Lung (tissue), 12 donors: ENCODE measurements around the gene CIBAR2. TPM values are rescaled to one million over a fixed set of nuclear protein-coding genes. Genes with fewer than 3 reads are reported as not detected.

ENCODE experiments used
- ATAC-seq: fragments of 200-7000 bp; cut with Tn5 transposase; one replicate; pipeline ENCODE4 v1.9.1; 2020; ENCODE audit warnings: moderate number of reproducible peaks; ENCODE audit not compliant: insufficient read depth, low FRiP score
- DNase-seq, 3 donors: peaks; one replicate each; pipeline ENCODE4 v3.0.0-alpha.2; 2013 to 2017
- H3K27ac ChIP-seq, 2 donors: one replicate each; pipeline ENCODE4 v1.5.1; 2013; ENCODE audit warnings: mild to moderate bottlenecking in 2 of 2, moderate library complexity in 2 of 2, control low read depth in 1 of 2, inconsistent platforms in 1 of 2, low read depth in 1 of 2, low read length in 1 of 2
- H3K27me3 ChIP-seq, 3 donors: one replicate each; pipeline ENCODE4 v1.5.1; 2013; ENCODE audit warnings: low read length in 2 of 3; ENCODE audit not compliant: control insufficient read depth in 3 of 3, insufficient read depth in 3 of 3
- H3K36me3 ChIP-seq, 4 donors: one replicate each; pipeline ENCODE4 v1.5.1; 2013; ENCODE audit warnings: low read length in 4 of 4, mild to moderate bottlenecking in 1 of 4, moderate library complexity in 1 of 4; ENCODE audit not compliant: control insufficient read depth in 4 of 4, insufficient read depth in 4 of 4
- H3K4me1 ChIP-seq, 5 donors: one replicate each; pipeline ENCODE4 v1.5.1; 2013; ENCODE audit warnings: low read length in 5 of 5, mild to moderate bottlenecking in 2 of 5, moderate library complexity in 1 of 5; ENCODE audit not compliant: control insufficient read depth in 5 of 5, insufficient read depth in 5 of 5
- H3K4me3 ChIP-seq: one replicate; pipeline ENCODE4 v1.5.1; 2013; ENCODE audit warnings: mild to moderate bottlenecking, control low read depth, moderate library complexity
- H3K9ac ChIP-seq, 2 donors: one replicate each; pipeline ENCODE4 v1.5.1; 2013; ENCODE audit warnings: low read length in 2 of 2, control low read depth in 1 of 2; ENCODE audit not compliant: insufficient read depth in 1 of 2
- H3K9me3 ChIP-seq, 4 donors: one replicate each; pipeline ENCODE4 v1.5.1; 2013; ENCODE audit warnings: low read length in 3 of 4, mild to moderate bottlenecking in 1 of 4, moderate library complexity in 1 of 4; ENCODE audit not compliant: control insufficient read depth in 4 of 4, insufficient read depth in 3 of 4
- WGBS, 2 donors: extraction: QIAGEN DNeasy Blood & Tissue Kit; methylation state at CpG; one replicate each; pipeline ENCODE4 v1.1.7; 2013; 5-methylcytosine and 5-hydroxymethylcytosine counted together
- polyA plus RNA-seq, 2 donors: library from polyadenylated mRNA; stranded (reverse); fragments of 200-250 nt; gene quantifications; one replicate each; pipeline ENCODE4 v1.2.1, GENCODE V29; 2013
- total RNA-seq, 2 donors: library from RNA; depleted of rRNA in 1 of 2; stranded (reverse); fragments of >200 nt in 1 of 2; gene quantifications; one replicate each; pipeline ENCODE4 v1.2.1, GENCODE V29; 2014 to 2021
- TF ChIP-seq, protein P1 (sequence below): IDR thresholded peaks from 2 replicates; pipeline ENCODE4 v1.5.1; 2012; ENCODE audit warnings: mild to moderate bottlenecking; ENCODE audit errors: control extremely low read depth, extremely low read depth
- donor health status: control.
- donor health status: control.
- donor health status: Bipolar disorder and iron deficiency.
- donor health status: healthy.
- donor health status: DM: yes; HTN: yes; CAD: no.

CIBAR2 gene
- total and polyA plus RNA-seq, 4 donors = 11.8 to 49.0 (median 18.9) TPM

GRCh38 chr16:85090873-85091521, 21.3 kb downstream of the CIBAR2 start:
- ATAC-seq = no peak
- TF ChIP-seq, protein P1, sequence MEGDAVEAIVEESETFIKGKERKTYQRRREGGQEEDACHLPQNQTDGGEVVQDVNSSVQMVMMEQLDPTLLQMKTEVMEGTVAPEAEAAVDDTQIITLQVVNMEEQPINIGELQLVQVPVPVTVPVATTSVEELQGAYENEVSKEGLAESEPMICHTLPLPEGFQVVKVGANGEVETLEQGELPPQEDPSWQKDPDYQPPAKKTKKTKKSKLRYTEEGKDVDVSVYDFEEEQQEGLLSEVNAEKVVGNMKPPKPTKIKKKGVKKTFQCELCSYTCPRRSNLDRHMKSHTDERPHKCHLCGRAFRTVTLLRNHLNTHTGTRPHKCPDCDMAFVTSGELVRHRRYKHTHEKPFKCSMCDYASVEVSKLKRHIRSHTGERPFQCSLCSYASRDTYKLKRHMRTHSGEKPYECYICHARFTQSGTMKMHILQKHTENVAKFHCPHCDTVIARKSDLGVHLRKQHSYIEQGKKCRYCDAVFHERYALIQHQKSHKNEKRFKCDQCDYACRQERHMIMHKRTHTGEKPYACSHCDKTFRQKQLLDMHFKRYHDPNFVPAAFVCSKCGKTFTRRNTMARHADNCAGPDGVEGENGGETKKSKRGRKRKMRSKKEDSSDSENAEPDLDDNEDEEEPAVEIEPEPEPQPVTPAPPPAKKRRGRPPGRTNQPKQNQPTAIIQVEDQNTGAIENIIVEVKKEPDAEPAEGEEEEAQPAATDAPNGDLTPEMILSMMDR = no peak
- 60 to 62% methylated on average over 8 of the region's 8 CpGs for WGBS, 2 donors
- Histone ChIP-seq H3K4me3 (no peak overlapping the region), H3K9ac (no peak overlapping the region), H3K9me3 (no peaks in the 10 kb centered on the region), H3K4me1 (peaks cover 0 to 32% (median 12%) of the 10 kb centered on the region in 5 donors), H3K27ac (peak overlapping the region in 1 of 2 donors; percentile 5), H3K27me3 (no peaks in the 10 kb centered on the region), H3K36me3 (peaks cover 0 to 2% (median 0%) of the 10 kb centered on the region in 4 donors)
- no peak for DNase-seq

DNA sequence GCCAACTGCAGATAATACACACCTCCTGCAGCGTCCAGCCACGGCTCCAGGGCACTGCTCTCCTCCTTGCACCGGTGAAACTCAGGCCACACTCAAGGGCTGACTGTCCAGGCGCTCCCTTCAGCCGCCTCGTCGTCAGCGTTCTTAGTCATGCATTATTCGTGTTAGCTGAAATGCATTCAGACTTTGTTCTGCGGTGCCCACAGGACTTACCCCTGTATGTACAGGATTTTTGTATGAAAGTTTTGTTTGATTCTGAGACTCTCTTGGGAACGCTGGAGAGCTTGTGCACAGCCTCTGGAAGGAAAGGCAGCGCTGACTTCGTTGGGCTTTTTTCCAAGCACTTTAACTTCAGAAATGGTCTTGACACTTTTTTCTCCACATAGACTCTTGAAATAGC, 22.1 kb downstream of the CIBAR2 start:
- peaks cover 0 to 2% (median 0%) of the 10 kb centered on the region in 4 donors for H3K36me3 ChIP-seq
- peak in 2 of 3 donors; percentile 52 to 65 for DNase-seq
- H3K9me3 ChIP-seq = no peaks in the 10 kb centered on the region
- no peak overlapping the region for H3K4me3 ChIP-seq
- no peak for ATAC-seq
- H3K4me1 ChIP-seq = peaks cover 0 to 32% (median 12%) of the 10 kb centered on the region in 5 donors
- WGBS, 2 donors = 66 to 83% methylated on average over 13 of the region's 13 CpGs
- no peak overlapping the region for H3K27ac ChIP-seq
- TF ChIP-seq, protein P1 = no peak
- no peaks in the 10 kb centered on the region for H3K27me3 ChIP-seq
- H3K9ac ChIP-seq = no peak overlapping the region

GRCh38 chr16:85089525-85089924, 22.7 kb downstream of the CIBAR2 start:
- ATAC-seq = peak; percentile 12
- Histone ChIP-seq H3K36me3 (peaks cover 0 to 2% (median 0%) of the 10 kb centered on the region in 4 donors), H3K4me3 (no peak overlapping the region), H3K9me3 (no peaks in the 10 kb centered on the region), H3K27ac (no peak overlapping the region), H3K27me3 (no peaks in the 10 kb centered on the region), H3K9ac (no peak overlapping the region), H3K4me1 (peaks cover 0 to 32% (median 12%) of the 10 kb centered on the region in 5 donors)
- 64 to 80% methylated on average over 16 of the region's 16 CpGs for WGBS, 2 donors
- DNase-seq = peak; percentile 74 to 79 (median 75)
- TF ChIP-seq, protein P1 = no peak
